OCI-LY3 (cell line): Measurements from ENCODE around the gene ANKRD55.

ENCODE experiments used
- H2AFZ ChIP-seq: fragments of 200-600, 300-600 bp; shearing (Covaris generic); 2 replicates; pipeline ENCODE4 v1.6.0; 2014; ENCODE audit warnings: antibody characterized with exemption, low read depth, low read length
- H3K27ac ChIP-seq: fragments of 200-600, 300-600 bp; sonication (generic); 2 replicates; pipeline ENCODE4 v1.5.1; 2014; ENCODE audit warnings: mild to moderate bottlenecking, low read length, moderate library complexity, mixed read lengths
- H3K27me3 ChIP-seq: fragments of 200-600, 300-600 bp; sonication (generic); 2 replicates; pipeline ENCODE4 v1.6.1; 2014; ENCODE audit warnings: low read depth, low read length, mixed read lengths
- H3K36me3 ChIP-seq: fragments of 200-600, 300-600 bp; sonication (generic); replicated peaks from 2 replicates; pipeline ENCODE3; 2014; ENCODE audit warnings: low read depth, low read length, mixed read lengths
- H3K4me1 ChIP-seq: fragments of 300-600, 200-600 bp; sonication (generic); 2 replicates; pipeline ENCODE4 v1.6.1; 2014; ENCODE audit warnings: low read length, mixed read lengths
- H3K4me2 ChIP-seq: fragments of 200-600, 300-600 bp; sonication (generic); 2 replicates; pipeline ENCODE4 v1.6.1; 2014; ENCODE audit warnings: low read length, mixed read lengths
- H3K4me3 ChIP-seq: fragments of 300-600, 200-600 bp; sonication (generic); 2 replicates; pipeline ENCODE4 v1.5.1; 2014; ENCODE audit warnings: antibody characterized with exemption, mild to moderate bottlenecking, low read length, moderate library complexity
- H3K79me2 ChIP-seq: fragments of 300-600, 200-600 bp; shearing (Covaris generic); 2 replicates; pipeline ENCODE4 v1.6.1; 2014; ENCODE audit warnings: mild to moderate bottlenecking, low read length, mixed read lengths
- H3K9ac ChIP-seq: fragments of 300-600, 200-600 bp; shearing (Covaris generic); 2 replicates; pipeline ENCODE4 v1.6.0; 2014; ENCODE audit warnings: mild to moderate bottlenecking, low read length, moderate library complexity
- H3K9me3 ChIP-seq: fragments of 200-600, 300-600 bp; shearing (Covaris generic); 2 replicates; pipeline ENCODE4 v1.6.1; 2014; ENCODE audit warnings: low read length, mixed read lengths; ENCODE audit not compliant: insufficient read depth
- H4K20me1 ChIP-seq: fragments of 200-600, 300-600 bp; sonication (generic); 2 replicates; pipeline ENCODE4 v1.6.1; 2016; ENCODE audit warnings: low read length, mixed read lengths; ENCODE audit not compliant: insufficient read depth
- CTCF ChIP-seq: fragments of 200-600, 300-600 bp; sonication (generic); IDR thresholded peaks from 2 replicates; pipeline ENCODE4 v1.5.1; 2014; ENCODE audit warnings: antibody characterized with exemption, low read length, low read depth
- EZH2phosphoT487 ChIP-seq: fragments of 200-600 bp; shearing (Covaris generic); IDR thresholded peaks from 2 replicates; pipeline ENCODE4 v1.6.1; 2018; ENCODE audit warnings: antibody characterized with exemption, mixed run types, low read depth

The ANKRD55 gene

GRCh38 chr5:56279291-56279690, 46.2 kb upstream of the ANKRD55 start:
- no peaks in the 10 kb centered on the region for H3K27me3 ChIP-seq
- H4K20me1 ChIP-seq = no peaks in the 10 kb centered on the region
- H3K27ac ChIP-seq = no peak overlapping the region
- H3K4me2 ChIP-seq = no peak overlapping the region
- H3K79me2 ChIP-seq = no peaks in the 10 kb centered on the region
- no peak overlapping the region for H3K4me3 ChIP-seq
- H2AFZ ChIP-seq = no peak overlapping the region
- no peak for TF ChIP-seq EZH2phosphoT487
- TF ChIP-seq CTCF = no peak
- H3K9me3 ChIP-seq = no peaks in the 10 kb centered on the region
- no peaks in the 10 kb centered on the region for H3K4me1 ChIP-seq
- no peaks in the 10 kb centered on the region for H3K36me3 ChIP-seq
- no peak overlapping the region for H3K9ac ChIP-seq

DNA sequence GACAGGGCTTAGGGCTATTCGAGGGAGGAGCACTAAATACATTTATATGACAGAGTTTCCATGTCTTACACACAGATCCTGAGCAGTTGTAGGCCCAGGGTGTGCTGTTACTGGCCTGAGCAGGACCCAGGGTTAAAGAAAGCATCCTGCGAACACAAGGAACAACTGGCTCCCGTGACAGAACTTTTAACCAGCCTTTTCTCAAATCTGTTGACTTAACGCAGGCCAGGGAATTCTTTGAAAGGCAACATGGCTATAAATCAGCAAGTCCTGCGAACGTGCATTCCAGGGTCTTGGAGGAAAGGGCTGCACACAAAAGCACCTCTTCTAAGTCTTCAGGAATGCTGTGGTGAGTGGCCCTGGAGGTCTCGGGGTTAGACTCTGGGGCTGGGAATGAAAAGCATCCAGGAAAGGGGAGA, 45.2 kb upstream of the ANKRD55 start:
- Histone ChIP-seq H3K9ac (no peak overlapping the region), H3K36me3 (no peaks in the 10 kb centered on the region), H3K27me3 (no peaks in the 10 kb centered on the region), H3K27ac (no peak overlapping the region), H3K4me2 (no peak overlapping the region), H3K79me2 (no peaks in the 10 kb centered on the region), H2AFZ (no peak overlapping the region), H3K9me3 (no peaks in the 10 kb centered on the region), H3K4me3 (no peak overlapping the region), H4K20me1 (no peaks in the 10 kb centered on the region), H3K4me1 (no peaks in the 10 kb centered on the region)
- no peak for TF ChIP-seq EZH2phosphoT487
- no peak for TF ChIP-seq CTCF

- H3K4me1 ChIP-seq = no peaks in the 10 kb centered on the region
- H3K27ac ChIP-seq = no peak overlapping the region
- no peaks in the 10 kb centered on the region for H3K79me2 ChIP-seq
- H3K27me3 ChIP-seq = no peaks in the 10 kb centered on the region
- H2AFZ ChIP-seq = no peak overlapping the region
- no peaks in the 10 kb centered on the region for H3K36me3 ChIP-seq
- no peaks in the 10 kb centered on the region for H3K9me3 ChIP-seq
- TF ChIP-seq EZH2phosphoT487 = no peak
- TF ChIP-seq CTCF = no peak
- H4K20me1 ChIP-seq = no peaks in the 10 kb centered on the region
- H3K4me3 ChIP-seq = no peak overlapping the region
- no peak overlapping the region for H3K9ac ChIP-seq
- H3K4me2 ChIP-seq = no peak overlapping the region
These were observed 44.4 kb upstream of the ANKRD55 start for GRCh38 chr5:56277573-56277972.

DNA sequence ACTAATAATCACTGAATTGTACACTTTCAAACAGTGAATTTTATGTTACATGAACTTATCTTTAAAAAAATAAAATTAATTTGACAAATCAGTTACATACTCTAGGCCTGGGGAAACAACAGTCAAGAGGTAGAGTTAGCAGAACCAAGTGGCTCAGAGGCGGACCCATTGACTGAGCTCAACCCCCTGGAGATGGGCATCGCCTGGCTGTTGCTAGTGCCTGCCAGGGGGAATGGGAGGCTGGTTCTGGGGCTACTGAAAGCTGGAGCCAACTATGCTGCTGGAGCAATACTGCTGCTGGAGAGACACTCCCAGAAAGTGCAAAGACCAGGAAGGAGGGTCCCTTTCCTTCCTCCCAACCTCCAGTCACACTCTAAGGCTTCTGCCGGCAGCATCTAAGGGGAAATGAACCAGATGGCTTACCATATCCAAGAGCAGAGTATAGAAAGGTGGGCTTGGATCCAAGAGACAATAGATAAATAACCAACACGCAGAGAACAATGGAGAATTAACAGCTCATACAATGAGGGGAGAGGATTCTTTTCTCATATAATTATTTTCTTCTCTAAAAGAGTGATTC, 40.3 kb upstream of the ANKRD55 start:
- no peaks in the 10 kb centered on the region for H3K36me3 ChIP-seq
- H3K4me2 ChIP-seq = no peak overlapping the region
- H3K27ac ChIP-seq = no peak overlapping the region
- H3K9me3 ChIP-seq = no peaks in the 10 kb centered on the region
- H2AFZ ChIP-seq = no peak overlapping the region
- TF ChIP-seq CTCF (no peak), EZH2phosphoT487 (no peak)
- H3K4me3 ChIP-seq = no peak overlapping the region
- H3K27me3 ChIP-seq = no peaks in the 10 kb centered on the region
- no peaks in the 10 kb centered on the region for H4K20me1 ChIP-seq
- H3K79me2 ChIP-seq = no peaks in the 10 kb centered on the region
- H3K4me1 ChIP-seq = peaks cover 12% of the 10 kb centered on the region
- no peak overlapping the region for H3K9ac ChIP-seq
